ENCODE data around the gene ARL4C. TPM values are rescaled to one million over a fixed set of nuclear protein-coding genes. Genes with fewer than 3 reads are reported as not detected.

Gene ARL4C
- total RNA-seq, 4 donors from 2014 or later, result 0.32 to 3.6 (median 0.46) TPM

GRCh38 chr2:234493796-234494195 lies 3.1 kb downstream of the ARL4C start:
- Histone ChIP-seq H3K4me3 (no peak overlapping the region), H3K36me3 (no peaks in the 10 kb centered on the region), H3K4me1 (peaks cover 12 to 18% of the 10 kb centered on the region in 2 donors), H3K27ac (no peak overlapping the region), H3K9me3 (no peaks in the 10 kb centered on the region), H3K27me3 (peaks cover 27 to 29% (median 28%) of the 10 kb centered on the region in 3 donors)
- TF ChIP-seq POLR2A (IDR thresholded peaks at IDR 0.05), result no peak
- TF ChIP-seq, protein P1, sequence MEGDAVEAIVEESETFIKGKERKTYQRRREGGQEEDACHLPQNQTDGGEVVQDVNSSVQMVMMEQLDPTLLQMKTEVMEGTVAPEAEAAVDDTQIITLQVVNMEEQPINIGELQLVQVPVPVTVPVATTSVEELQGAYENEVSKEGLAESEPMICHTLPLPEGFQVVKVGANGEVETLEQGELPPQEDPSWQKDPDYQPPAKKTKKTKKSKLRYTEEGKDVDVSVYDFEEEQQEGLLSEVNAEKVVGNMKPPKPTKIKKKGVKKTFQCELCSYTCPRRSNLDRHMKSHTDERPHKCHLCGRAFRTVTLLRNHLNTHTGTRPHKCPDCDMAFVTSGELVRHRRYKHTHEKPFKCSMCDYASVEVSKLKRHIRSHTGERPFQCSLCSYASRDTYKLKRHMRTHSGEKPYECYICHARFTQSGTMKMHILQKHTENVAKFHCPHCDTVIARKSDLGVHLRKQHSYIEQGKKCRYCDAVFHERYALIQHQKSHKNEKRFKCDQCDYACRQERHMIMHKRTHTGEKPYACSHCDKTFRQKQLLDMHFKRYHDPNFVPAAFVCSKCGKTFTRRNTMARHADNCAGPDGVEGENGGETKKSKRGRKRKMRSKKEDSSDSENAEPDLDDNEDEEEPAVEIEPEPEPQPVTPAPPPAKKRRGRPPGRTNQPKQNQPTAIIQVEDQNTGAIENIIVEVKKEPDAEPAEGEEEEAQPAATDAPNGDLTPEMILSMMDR (IDR thresholded peaks at IDR 0.05 in 4 of 5, conservative IDR thresholded peaks at IDR 0.05 in 1 of 5), result no peak
- in situ Hi-C loops (cut with MboI; ENCODE audit: low sequenced_read_pairs in 4 of 4), result loop anchor here in 2 of 4 donors (10.0 to 25.0 kb wide), 2 partner anchors 209 to 356 kb away; no protein-coding TSS in a partner anchor
- ATAC-seq, result no peak
- intact Hi-C loops (cut with DNase I; ENCODE audit: low total_unique reads), result no loop called here
- DNase-seq, result no peak

- Histone ChIP-seq H3K9me3 (no peaks in the 10 kb centered on the region), H3K27me3 (peaks cover 27 to 29% (median 28%) of the 10 kb centered on the region in 3 donors), H3K4me1 (peaks cover 12 to 18% of the 10 kb centered on the region in 2 donors), H3K27ac (no peak overlapping the region), H3K36me3 (no peaks in the 10 kb centered on the region), H3K4me3 (no peak overlapping the region)
- TF ChIP-seq POLR2A (IDR thresholded peaks at IDR 0.05), result no peak
- TF ChIP-seq, protein P1 (IDR thresholded peaks at IDR 0.05 in 4 of 5, conservative IDR thresholded peaks at IDR 0.05 in 1 of 5), result no peak
- DNase-seq (no peak), ATAC-seq (no peak)
- in situ Hi-C loops (cut with MboI; ENCODE audit: low sequenced_read_pairs in 4 of 4), result loop anchor here in 2 of 4 donors (10.0 to 25.0 kb wide), 2 partner anchors 208 to 356 kb away; no protein-coding TSS in a partner anchor
- intact Hi-C loops (cut with DNase I; ENCODE audit: low total_unique reads), result no loop called here
Observed at GRCh38 chr2:234492717-234493485, 4.0 kb downstream of the ARL4C start.

GRCh38 chr2:234491897-234492296 lies 5.0 kb downstream of the ARL4C start:
- H3K9me3 ChIP-seq, result no peaks in the 10 kb centered on the region
- H3K27ac ChIP-seq, result no peak overlapping the region
- peaks cover 12 to 18% of the 10 kb centered on the region in 2 donors for H3K4me1 ChIP-seq
- in situ Hi-C loops (cut with MboI; ENCODE audit: low sequenced_read_pairs in 4 of 4) (loop anchor here in 2 of 4 donors (10.0 to 25.0 kb wide), 2 partner anchors 207 to 355 kb away; no protein-coding TSS in a partner anchor), intact Hi-C loops (cut with DNase I; ENCODE audit: low total_unique reads) (no loop called here)
- DNase-seq (no peak), ATAC-seq (no peak)
- TF ChIP-seq, protein P1 (IDR thresholded peaks at IDR 0.05 in 4 of 5, conservative IDR thresholded peaks at IDR 0.05 in 1 of 5), result no peak
- TF ChIP-seq POLR2A (IDR thresholded peaks at IDR 0.05), result no peak
- H3K36me3 ChIP-seq, result no peaks in the 10 kb centered on the region
- H3K4me3 ChIP-seq, result no peak overlapping the region
- H3K27me3 ChIP-seq, result peaks cover 27 to 29% (median 28%) of the 10 kb centered on the region in 3 donors

DNA sequence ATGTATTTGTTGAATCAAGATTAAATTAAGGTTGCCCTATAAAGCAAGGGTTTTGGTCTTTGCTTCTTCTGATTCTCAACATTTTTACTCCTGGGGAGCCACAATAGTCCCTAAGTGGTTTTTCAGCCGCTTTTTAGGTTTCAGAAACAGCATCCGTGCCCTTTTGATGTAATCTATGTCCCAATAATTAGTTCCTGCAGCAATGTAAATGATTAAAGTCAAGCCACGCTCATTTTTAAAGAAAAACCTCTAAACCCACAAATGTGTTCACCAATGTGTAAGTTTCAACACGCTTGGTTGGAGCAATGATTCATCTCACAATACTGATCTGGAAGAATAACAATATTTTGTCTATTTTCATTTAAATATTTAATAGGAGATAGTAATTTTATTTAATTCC lies 5.6 kb downstream of the ARL4C start:
- TF ChIP-seq, protein P1 (IDR thresholded peaks at IDR 0.05 in 4 of 5, conservative IDR thresholded peaks at IDR 0.05 in 1 of 5), result no peak
- no peak for TF ChIP-seq POLR2A (IDR thresholded peaks at IDR 0.05)
- Histone ChIP-seq H3K4me3 (no peak overlapping the region), H3K36me3 (no peaks in the 10 kb centered on the region), H3K27me3 (peaks cover 27 to 29% (median 28%) of the 10 kb centered on the region in 3 donors), H3K4me1 (peaks cover 11 to 17% of the 10 kb centered on the region in 2 donors), H3K9me3 (no peaks in the 10 kb centered on the region), H3K27ac (no peak overlapping the region)
- in situ Hi-C loops (cut with MboI; ENCODE audit: low sequenced_read_pairs in 4 of 4) (loop anchor here in 2 of 4 donors (10.0 to 25.0 kb wide), 2 partner anchors 206 to 354 kb away; no protein-coding TSS in a partner anchor), intact Hi-C loops (cut with DNase I; ENCODE audit: low total_unique reads) (no loop called here)
- no peak for ATAC-seq
- DNase-seq, result no peak
